H1 (cell line): Measurements from ENCODE around the gene ELAPOR1. TPM values are rescaled to one million over a fixed set of nuclear protein-coding genes. Genes with fewer than 3 reads are reported as not detected.

Experiments
- CTCF ChIA-PET: fragments of 300-600 bp; sonication (Branson Sonifier 250); formaldehyde crosslinking; loops from one replicate; lab custom pipeline; 2021; ENCODE audit not compliant: partially characterized antibody; lab: Charles Lee
- POLR2A ChIA-PET: fragments of 300-600 bp; sonication (Branson Sonifier 250); formaldehyde crosslinking; loops from one replicate; lab custom pipeline; 2021; ENCODE audit warnings: inconsistent platforms; ENCODE audit not compliant: partially characterized antibody; lab: Charles Lee
- DNase-seq, 2 experiments: peaks; one replicate each; pipeline versions ENCODE4 v3.0.0 to v3.0.0-alpha.2; 2010 to 2022; ENCODE audit warnings: low spot score in 2 of 2, low read depth in 1 of 2, mixed read lengths in 1 of 2
- FAIRE-seq: peaks from 2 replicates; lab custom pipeline; 2011; peaks lifted over from hg19 to GRCh38; lab: Jason Lieb, UNC
- H2AFZ ChIP-seq: 2 replicates; pipeline ENCODE4 v1.8.1; 2012; ENCODE audit warnings: low read length, inconsistent platforms
- H2AK5ac ChIP-seq: 2 replicates; pipeline ENCODE4 v1.6.1; 2013; ENCODE audit warnings: low read depth, low read length
- H2BK120ac ChIP-seq: replicated peaks from 2 replicates; pipeline ENCODE3; 2013; ENCODE audit warnings: low read depth, low read length, inconsistent platforms
- H2BK12ac ChIP-seq: 2 replicates; pipeline ENCODE4 v1.6.1; 2013; ENCODE audit warnings: low read depth, low read length
- H2BK15ac ChIP-seq: 2 replicates; pipeline ENCODE4 v1.6.1; 2013; ENCODE audit warnings: low read length
- H2BK20ac ChIP-seq: 2 replicates; pipeline ENCODE4 v1.6.1; 2013; ENCODE audit warnings: low read length
- H2BK5ac ChIP-seq: 2 replicates; pipeline ENCODE4 v1.6.1; 2013; ENCODE audit warnings: low read depth, low read length
- H3K14ac ChIP-seq: 2 replicates; pipeline ENCODE4 v1.6.1; 2013; ENCODE audit warnings: inconsistent platforms; ENCODE audit not compliant: insufficient read length
- H3K18ac ChIP-seq: 2 replicates; pipeline ENCODE4 v1.6.1; 2013; ENCODE audit warnings: low read length; ENCODE audit errors: extremely low read depth
- H3K23ac ChIP-seq: 2 replicates; pipeline ENCODE4 v1.6.1; 2013; ENCODE audit warnings: inconsistent platforms; ENCODE audit not compliant: insufficient read length
- H3K23me2 ChIP-seq: 2 replicates; pipeline ENCODE4 v1.6.1; 2013; ENCODE audit warnings: low read depth, low read length
- H3K27ac ChIP-seq: 2 replicates; pipeline ENCODE4 v1.6.1; 2011; ENCODE audit warnings: low read depth, low read length, inconsistent platforms
- H3K27me3 ChIP-seq, 4 experiments: replicated peaks in 1 of 4; 1 replicate in 1 of 4; 2 replicates in 3 of 4; pipeline versions ENCODE4 v1.6.1 to v1.8.1; 2011 to 2013; ENCODE audit warnings: low read length in 3 of 4, mild to moderate bottlenecking in 3 of 4, inconsistent platforms in 2 of 4, mixed read lengths in 2 of 4, moderate library complexity in 1 of 4; ENCODE audit not compliant: control insufficient read depth in 3 of 4, insufficient read depth in 3 of 4; ENCODE audit errors: extremely low read depth in 1 of 4
- H3K36me3 ChIP-seq, 4 experiments: 2 replicates each; pipeline versions ENCODE4 v1.6.1 to v1.8.1; 2011 to 2013; ENCODE audit warnings: mild to moderate bottlenecking in 4 of 4, low read length in 3 of 4, moderate library complexity in 2 of 4, control low read depth in 1 of 4, inconsistent platforms in 1 of 4; ENCODE audit not compliant: insufficient read depth in 4 of 4, control insufficient read depth in 2 of 4
- H3K4ac ChIP-seq: replicated peaks from 2 replicates; pipeline ENCODE3; 2013; ENCODE audit warnings: low read length, low read depth, mixed read lengths, inconsistent platforms; ENCODE audit not compliant: insufficient read length
- H3K4me1 ChIP-seq, 4 experiments: replicated peaks in 1 of 4; 1 replicate in 1 of 4; 2 replicates in 3 of 4; pipeline versions ENCODE4 v1.6.1 to v1.8.1; 2011 to 2013; ENCODE audit warnings: low read length in 3 of 4, inconsistent platforms in 2 of 4, mixed read lengths in 1 of 4; ENCODE audit not compliant: insufficient read depth in 4 of 4, control insufficient read depth in 3 of 4
- H3K4me2 ChIP-seq, 2 experiments: 2 replicates each; pipeline versions ENCODE4 v1.6.1 to v1.8.1; 2011 to 2013; ENCODE audit warnings: low read depth in 2 of 2, low read length in 2 of 2, control low read depth in 1 of 2, inconsistent platforms in 1 of 2, mild to moderate bottlenecking in 1 of 2; ENCODE audit not compliant: insufficient read depth in 1 of 2
- H3K4me3 ChIP-seq, 4 experiments: fragments of 200-600, 300-600 bp in 1 of 4; sonication (generic), shearing (Covaris generic), sonication (Bioruptor Twin) in 1 of 4; 2 replicates each; pipeline versions ENCODE4 v1.5.1 to v1.8.1; 2011 to 2016; ENCODE audit warnings: low read length in 4 of 4, low read depth in 3 of 4, control low read depth in 2 of 4, inconsistent platforms in 2 of 4, mild to moderate bottlenecking in 2 of 4, mixed read lengths in 1 of 4, moderate library complexity in 1 of 4; ENCODE audit not compliant: insufficient read depth in 2 of 4; ENCODE audit errors: extremely low read depth in 1 of 4
- H3K56ac ChIP-seq: replicated peaks from 2 replicates; pipeline ENCODE3; 2013; ENCODE audit warnings: low read depth, mild to moderate bottlenecking, mixed read lengths, low read length, inconsistent platforms; ENCODE audit not compliant: insufficient read length
- H3K79me1 ChIP-seq: 2 replicates; pipeline ENCODE4 v1.6.1; 2013; ENCODE audit warnings: low read depth, low read length, control low read depth
- H3K79me2 ChIP-seq, 2 experiments: 2 replicates each; pipeline versions ENCODE4 v1.6.1 to v1.8.1; 2012 to 2013; ENCODE audit warnings: low read length in 2 of 2, mild to moderate bottlenecking in 2 of 2, inconsistent platforms in 1 of 2; ENCODE audit not compliant: insufficient read depth in 2 of 2, control insufficient read depth in 1 of 2
- H3K9ac ChIP-seq, 4 experiments: replicated peaks in 1 of 4; 1 replicate in 1 of 4; 2 replicates in 3 of 4; pipeline versions ENCODE4 v1.6.1 to v1.8.1; 2011 to 2013; ENCODE audit warnings: low read depth in 3 of 4, low read length in 3 of 4, control low read depth in 2 of 4, mild to moderate bottlenecking in 2 of 4, moderate library complexity in 2 of 4, inconsistent platforms in 1 of 4; ENCODE audit errors: extremely low read depth in 1 of 4
- H3K9me3 ChIP-seq, 2 experiments: 2 replicates each; pipeline versions ENCODE4 v1.6.1 to v1.8.1; 2012 to 2013; ENCODE audit warnings: mild to moderate bottlenecking in 2 of 2, moderate library complexity in 2 of 2, control low read depth in 1 of 2, inconsistent platforms in 1 of 2, low read depth in 1 of 2, low read length in 1 of 2, mixed read lengths in 1 of 2; ENCODE audit not compliant: insufficient read depth in 2 of 2
- H4K20me1 ChIP-seq, 2 experiments: replicated peaks in 1 of 2; 2 replicates each; pipeline versions ENCODE3 to v1.8.1; 2011 to 2013; ENCODE audit warnings: inconsistent platforms in 2 of 2, low read length in 2 of 2, mild to moderate bottlenecking in 1 of 2; ENCODE audit not compliant: insufficient read depth in 2 of 2, control insufficient read depth in 1 of 2
- H4K5ac ChIP-seq: 2 replicates; pipeline ENCODE4 v1.6.1; 2013; ENCODE audit warnings: low read length, low read depth, mixed read lengths, inconsistent platforms; ENCODE audit not compliant: insufficient read length
- H4K8ac ChIP-seq: 2 replicates; pipeline ENCODE4 v1.8.0; 2013; ENCODE audit warnings: mild to moderate bottlenecking, moderate library complexity, low read length, inconsistent platforms; ENCODE audit not compliant: insufficient read depth; ENCODE audit errors: extremely low read depth
- H4K91ac ChIP-seq: replicated peaks from 2 replicates; pipeline ENCODE3; 2013; ENCODE audit warnings: low read length, mixed read lengths, inconsistent platforms; ENCODE audit not compliant: insufficient read length
- CHD2 ChIP-seq: IDR thresholded peaks from 2 replicates; pipeline ENCODE4 v1.6.1; 2012; ENCODE audit warnings: low read length, improper control_type of control experiment
- CTBP2 ChIP-seq: IDR thresholded peaks from 2 replicates; pipeline ENCODE4 v1.7.0; 2011; ENCODE audit warnings: borderline replicate concordance, mild to moderate bottlenecking, moderate library complexity, mixed read lengths, low read length; ENCODE audit not compliant: insufficient read depth, insufficient read length
- EGR1 ChIP-seq: IDR thresholded peaks from 2 replicates; pipeline ENCODE4 v1.6.1; 2011; ENCODE audit warnings: low read depth, low read length, borderline replicate concordance
- EP300 ChIP-seq, 2 experiments: IDR thresholded peaks; 1 replicate in 1 of 2; 2 replicates in 1 of 2; pipeline ENCODE4 v1.6.1; 2011 to 2012; ENCODE audit warnings: low read depth in 2 of 2, low read length in 2 of 2, mild to moderate bottlenecking in 2 of 2, borderline replicate concordance in 1 of 2, inconsistent platforms in 1 of 2, moderate library complexity in 1 of 2
- EZH2 ChIP-seq: fragments of 200-600 bp; sonication (generic); IDR thresholded peaks from 2 replicates; pipeline ENCODE4 v1.7.1; 2012; ENCODE audit warnings: low read depth, mild to moderate bottlenecking, moderate library complexity, low read length, inconsistent platforms; ENCODE audit not compliant: severe bottlenecking
- GTF2F1 ChIP-seq: IDR thresholded peaks from 2 replicates; pipeline ENCODE4 v1.6.1; 2012; ENCODE audit warnings: low read depth, low read length, improper control_type of control experiment, borderline replicate concordance
- MAX ChIP-seq: IDR thresholded peaks from 2 replicates; pipeline ENCODE4 v1.6.1; 2012; ENCODE audit warnings: inconsistent platforms
- SIRT6 ChIP-seq: IDR thresholded peaks from one replicate; pipeline ENCODE4 v1.7.1; 2012; ENCODE audit warnings: low read length, inconsistent platforms
- TAF7 ChIP-seq: optimal IDR thresholded peaks from 2 replicates; pipeline ENCODE3; 2011; ENCODE audit warnings: low read depth, mild to moderate bottlenecking, inconsistent platforms, low read length, moderate library complexity, borderline replicate concordance
- TBP ChIP-seq: IDR thresholded peaks from 2 replicates; pipeline ENCODE4 v1.6.1; 2011; ENCODE audit warnings: low read depth, low read length, improper control_type of control experiment
- TEAD4 ChIP-seq: IDR thresholded peaks from 2 replicates; pipeline ENCODE4 v1.6.1; 2012; ENCODE audit warnings: low read depth, low read length, inconsistent platforms, mixed read lengths
- ZNF274 ChIP-seq: IDR thresholded peaks from 2 replicates; pipeline ENCODE4 v1.7.0; 2012; ENCODE audit warnings: low read length, borderline replicate concordance; ENCODE audit errors: extremely low read depth
- WGBS, 2 experiments: shearing (Covaris generic) in 1 of 2; methylation state at CpG; one replicate each; pipeline versions ENCODE4 v1.1.6 to v1.1.7; 2013 to 2015; ENCODE audit warnings: low lambda C conversion rate in 2 of 2, mixed read lengths in 2 of 2, inconsistent platforms in 1 of 2, low coverage in 1 of 2, missing lambda C conversion rate in 1 of 2; ENCODE audit not compliant: insufficient replicate concordance in 2 of 2, insufficient coverage in 1 of 2, insufficient read length in 1 of 2; ENCODE audit errors: extremely low coverage in 1 of 2, missing lambda C conversion rate in 1 of 2; 5-methylcytosine and 5-hydroxymethylcytosine counted together
- polyA plus RNA-seq, 7 experiments: library from polyadenylated mRNA; depleted of rRNA in 3 of 7; stranded (reverse) in 5 of 7; unstranded in 2 of 7; fragments of >200 nt in 5 of 7; fragments of 200-250 nt in 2 of 7; gene quantifications; 1 replicate in 5 of 7; 2 replicates in 1 of 7; 4 replicates in 1 of 7; pipeline versions ENCODE4 v1.2.1 to v1.2.3, GENCODE V29; 2011 to 2013; ENCODE audit warnings: missing spikeins in 2 of 7, mixed read lengths in 2 of 7
- total RNA-seq: library from RNA; stranded (reverse); fragmentation: NEBNext Ultra II Directional; extraction: Animal tissue kit (Norgen Biotek cat#: 25700); gene quantifications from 2 replicates; pipeline ENCODE4 v1.2.1, GENCODE V29; 2021

ELAPOR1 gene
- total and polyA plus RNA-seq, 2 of the 8 experiments (the other 6 are each of a cell fraction or from before 2014, with no cell fraction given) = 1.2 to 2.5 TPM

- ChIA-PET CTCF (no interaction called here), POLR2A (no interaction called here)
- Histone ChIP-seq H3K23ac (no peak overlapping the region), H2AK5ac (no peak overlapping the region), H3K4me2 (no peak overlapping the region), H4K5ac (no peak overlapping the region), H3K4me1 (peaks cover 0 to 3% (median 0%) of the 10 kb centered on the region in 4 experiments; a peak in 1 of 7 replicates), H3K56ac (no peak overlapping the region), H2BK20ac (no peak overlapping the region), H3K14ac (no peak overlapping the region), H3K79me1 (no peaks in the 10 kb centered on the region), H2BK12ac (no peak overlapping the region), H4K20me1 (no peaks in the 10 kb centered on the region), H3K9ac (no peak overlapping the region), H4K8ac (no peak overlapping the region), H2BK15ac (no peak overlapping the region), H3K27me3 (no peaks in the 10 kb centered on the region), H2BK120ac (no peak overlapping the region), H3K79me2 (no peaks in the 10 kb centered on the region), H4K91ac (no peak overlapping the region), H3K4me3 (no peak overlapping the region), H3K36me3 (no peaks in the 10 kb centered on the region), H3K18ac (no peak overlapping the region), H3K27ac (no peak overlapping the region), H3K4ac (no peak overlapping the region), H2AFZ (no peak overlapping the region), H3K23me2 (no peaks in the 10 kb centered on the region), H2BK5ac (no peak overlapping the region), H3K9me3 (no peaks in the 10 kb centered on the region)
- TF ChIP-seq MAX (no peak), GTF2F1 (no peak), TBP (no peak), EP300 (IDR thresholded peaks at IDR 0.05; ENCODE audit: borderline replicate concordance in 1 of 2, low read depth in 2 of 2, low read length in 2 of 2) (no peak), CHD2 (no peak), CTBP2 (no peak), EZH2 (no peak), TEAD4 (no peak), EGR1 (no peak), SIRT6 (no peak), TAF7 (no peak), ZNF274 (no peak)
- no peak for DNase-seq
- WGBS, 2 experiments = 85% methylated on average over 2 of the region's 2 CpGs; no CpG with 5 or more reads in 1 of the 2 experiments
- FAIRE-seq = no peak
Observed at GRCh38 chr1:109156916-109157385, 43.0 kb downstream of the ELAPOR1 start.
